Spinal cord (tissue), 10 donors: ENCODE results near the gene PI4KA. TPM values are rescaled to one million over a fixed set of nuclear protein-coding genes. Genes with fewer than 3 reads are reported as not detected.

Experiments
- DNase-seq, 6 donors: peaks; one replicate each; pipeline versions ENCODE4 v3.0.0 to v3.0.0-alpha.2; 2013 to 2015; ENCODE audit warnings: low spot score in 6 of 6, low read depth in 4 of 6
- H3K27ac ChIP-seq: one replicate; pipeline ENCODE4 v1.5.1; 2013; ENCODE audit warnings: low read depth, low read length, control low read depth
- H3K27me3 ChIP-seq: one replicate; pipeline ENCODE4 v1.6.1; 2013; ENCODE audit warnings: low read length; ENCODE audit not compliant: control insufficient read depth, insufficient read depth
- H3K36me3 ChIP-seq: one replicate; pipeline ENCODE4 v1.6.1; 2013; ENCODE audit warnings: low read length; ENCODE audit not compliant: control insufficient read depth, insufficient read depth
- H3K4me1 ChIP-seq: one replicate; pipeline ENCODE4 v1.6.1; 2013; ENCODE audit warnings: low read length; ENCODE audit not compliant: control insufficient read depth, insufficient read depth
- H3K4me3 ChIP-seq: one replicate; pipeline ENCODE4 v1.5.1; 2013; ENCODE audit warnings: low read depth, low read length, control low read depth
- H3K9me3 ChIP-seq: one replicate; pipeline ENCODE4 v1.6.1; 2013; ENCODE audit warnings: low read length; ENCODE audit not compliant: control insufficient read depth, insufficient read depth
- WGBS: methylation state at CpG from one replicate; pipeline ENCODE4 v1.1.5; 2013; ENCODE audit warnings: missing lambda C conversion rate; ENCODE audit not compliant: insufficient coverage; 5-methylcytosine and 5-hydroxymethylcytosine counted together
- polyA plus RNA-seq, 2 donors: library from polyadenylated mRNA; unstranded; fragments of 120-200 nt; gene quantifications; one replicate each; pipeline ENCODE4 v1.2.1, GENCODE V29; 2013; ENCODE audit not compliant: insufficient read length in 2 of 2
- total RNA-seq, 2 donors: library from RNA; depleted of rRNA in 1 of 2; stranded (reverse); fragments of 120-200 nt in 1 of 2; fragments of >200 nt in 1 of 2; gene quantifications; one replicate each; pipeline versions ENCODE4 v1.2.3 to v1.2.4, GENCODE V29; 2013 to 2014
- donor health status: healthy.

The PI4KA gene
- total and polyA plus RNA-seq, 4 donors: 57.6 to 136 (median 89.5) TPM

GRCh38 chr22:20782083-20782482 is 76.5 kb downstream of the PI4KA start:
- Histone ChIP-seq H3K4me3 (no peak overlapping the region), H3K36me3 (peaks cover 34% of the 10 kb centered on the region), H3K27ac (no peak overlapping the region), H3K27me3 (no peaks in the 10 kb centered on the region), H3K9me3 (no peaks in the 10 kb centered on the region), H3K4me1 (no peaks in the 10 kb centered on the region)
- 84% methylated on average over 2 of the region's 4 CpGs for WGBS
- no peak for DNase-seq

- 89% methylated on average over 3 of the region's 11 CpGs for WGBS
- Histone ChIP-seq H3K36me3 (peaks cover 29% of the 10 kb centered on the region), H3K27me3 (no peaks in the 10 kb centered on the region), H3K27ac (no peak overlapping the region), H3K9me3 (no peaks in the 10 kb centered on the region), H3K4me3 (no peak overlapping the region), H3K4me1 (no peaks in the 10 kb centered on the region)
- DNase-seq: no peak
Observed at GRCh38 chr22:20781272-20781990, 77.2 kb downstream of the PI4KA start.

GRCh38 chr22:20779818-20780158 is 78.8 kb downstream of the PI4KA start:
- Histone ChIP-seq H3K27ac (peak overlapping the region; percentile 55), H3K9me3 (no peaks in the 10 kb centered on the region), H3K4me1 (no peaks in the 10 kb centered on the region), H3K4me3 (no peak overlapping the region), H3K36me3 (peaks cover 23% of the 10 kb centered on the region), H3K27me3 (no peaks in the 10 kb centered on the region)
- WGBS: 90% methylated on average over 4 of the region's 5 CpGs
- DNase-seq: no peak

- no peak overlapping the region for H3K4me3 ChIP-seq
- H3K27me3 ChIP-seq: no peaks in the 10 kb centered on the region
- WGBS: 74% methylated on average over 19 of the region's 25 CpGs
- peak overlapping the region; percentile 55 for H3K27ac ChIP-seq
- no peaks in the 10 kb centered on the region for H3K9me3 ChIP-seq
- peaks cover 23% of the 10 kb centered on the region for H3K36me3 ChIP-seq
- no peaks in the 10 kb centered on the region for H3K4me1 ChIP-seq
- DNase-seq: peak in 1 of 6 donors; percentile 44
Observed at GRCh38 chr22:20779014-20779817, 79.4 kb downstream of the PI4KA start.

- no peak overlapping the region for H3K4me3 ChIP-seq
- H3K27me3 ChIP-seq: no peaks in the 10 kb centered on the region
- H3K9me3 ChIP-seq: no peaks in the 10 kb centered on the region
- 89% methylated on average over 7 of the region's 10 CpGs for WGBS
- H3K36me3 ChIP-seq: peaks cover 18% of the 10 kb centered on the region
- H3K4me1 ChIP-seq: no peaks in the 10 kb centered on the region
- no peak overlapping the region for H3K27ac ChIP-seq
- no peak for DNase-seq
Observed at GRCh38 chr22:20777420-20778177, 81.0 kb downstream of the PI4KA start.

- no peaks in the 10 kb centered on the region for H3K27me3 ChIP-seq
- no peaks in the 10 kb centered on the region for H3K4me1 ChIP-seq
- peak overlapping the region; percentile 30 for H3K27ac ChIP-seq
- no peaks in the 10 kb centered on the region for H3K9me3 ChIP-seq
- H3K4me3 ChIP-seq: no peak overlapping the region
- DNase-seq: no peak
- peaks cover 23% of the 10 kb centered on the region for H3K36me3 ChIP-seq
- 78% methylated on average over 5 of the region's 17 CpGs for WGBS
Observed at GRCh38 chr22:20776624-20777405, 81.8 kb downstream of the PI4KA start.

GRCh38 chr22:20775342-20775895 is 83.2 kb downstream of the PI4KA start:
- no peaks in the 10 kb centered on the region for H3K27me3 ChIP-seq
- no peaks in the 10 kb centered on the region for H3K4me1 ChIP-seq
- no CpG with 5 or more reads among the region's 4 CpGs for WGBS

GRCh38 chr22:20774882-20775281 is 83.7 kb downstream of the PI4KA start:
- Histone ChIP-seq H3K36me3 (peaks cover 19% of the 10 kb centered on the region), H3K27me3 (no peaks in the 10 kb centered on the region), H3K27ac (peak overlapping the region; percentile 47), H3K4me1 (no peaks in the 10 kb centered on the region), H3K9me3 (no peaks in the 10 kb centered on the region), H3K4me3 (no peak overlapping the region)
- DNase-seq: no peak
- 100% methylated on average over 2 of the region's 4 CpGs for WGBS

More at GRCh38 chr22:20775342-20775895, 83.2 kb downstream of the PI4KA start:
- Histone ChIP-seq H3K4me3 (no peak overlapping the region), H3K27ac (peak overlapping the region; percentile 47), H3K9me3 (no peaks in the 10 kb centered on the region), H3K36me3 (peaks cover 20% of the 10 kb centered on the region)
- no peak for DNase-seq

GRCh38 chr22:20773793-20774212 is 84.8 kb downstream of the PI4KA start, which contains the start of gene SERPIND1:
Gene SERPIND1 (plus strand): TSS chr22:20774113. CDS start chr22:20779313, 5,200 bp downstream.
- H3K4me3 ChIP-seq: no peak within 1 kb of the TSS
- DNase-seq: peak in 1 of 6 donors; percentile 31
- peaks cover 17% of the 10 kb centered on the region for H3K36me3 ChIP-seq
- WGBS: 94% methylated on average over 3 of the region's 4 CpGs
- H3K9me3 ChIP-seq: no peaks in the 10 kb centered on the region
- H3K27ac ChIP-seq: no peak within 1 kb of the TSS
- no peaks in the 10 kb centered on the region for H3K4me1 ChIP-seq
- no peaks in the 10 kb centered on the region for H3K27me3 ChIP-seq
